A673 (cell line): Measurements from ENCODE around the gene ZNF566. TPM values are rescaled to one million over a fixed set of nuclear protein-coding genes. Genes with fewer than 3 reads are reported as not detected.

Experiments used
- BruUV-seq: library from RNA; stranded (reverse); fragments of 400-500 nt; replicated peaks from 2 replicates; lab custom pipeline; 2021; lab: Mats Ljungman, UMichigan
- CTCF ChIA-PET: fragments of 300-600 bp; sonication (Branson Sonifier 250); formaldehyde crosslinking; loops from one replicate; lab custom pipeline; 2022; ENCODE audit warnings: antibody characterized with exemption; lab: Charles Lee
- POLR2A ChIA-PET: fragments of 300-600 bp; sonication (Branson Sonifier 250); formaldehyde crosslinking; loops from one replicate; lab custom pipeline; 2022; ENCODE audit warnings: antibody characterized with exemption; ENCODE audit not compliant: low non-redundant PET; lab: Charles Lee
- DNase-seq: peaks from one replicate; pipeline ENCODE4 v3.0.0-alpha.2; 2015; ENCODE audit warnings: low spot score
- H3K27ac ChIP-seq: fragments of 200-600 bp; sonication (generic); 2 replicates; pipeline ENCODE4 v1.5.1; 2016; ENCODE audit warnings: mixed run types, low read depth, mild to moderate bottlenecking, mixed read lengths, antibody characterized with exemption, low read length; ENCODE audit not compliant: poor library complexity, severe bottlenecking
- H3K27me3 ChIP-seq: fragments of 200-600 bp; sonication (generic); replicated peaks from 2 replicates; pipeline ENCODE4 v1.6.1; 2017; ENCODE audit warnings: mixed run types, low read depth, mild to moderate bottlenecking, mixed read lengths, antibody characterized with exemption, low read length; ENCODE audit not compliant: insufficient read depth, poor library complexity
- H3K36me3 ChIP-seq: fragments of 200-600 bp; sonication (generic); 2 replicates; pipeline ENCODE4 v1.6.1; 2016; ENCODE audit warnings: mixed run types, mild to moderate bottlenecking, mixed read lengths, antibody characterized with exemption, low read length; ENCODE audit not compliant: insufficient read depth, poor library complexity, severe bottlenecking
- H3K4me1 ChIP-seq: fragments of 200-600 bp; sonication (generic); 2 replicates; pipeline ENCODE4 v1.6.1; 2017; ENCODE audit warnings: mixed run types, mild to moderate bottlenecking, mixed read lengths, antibody characterized with exemption, low read length; ENCODE audit not compliant: insufficient read depth, poor library complexity, severe bottlenecking
- H3K4me3 ChIP-seq: fragments of 200-600 bp; sonication (generic); 2 replicates; pipeline ENCODE4 v1.5.1; 2016; ENCODE audit warnings: low read depth, mixed run types, mild to moderate bottlenecking, mixed read lengths, low read length; ENCODE audit not compliant: poor library complexity, severe bottlenecking
- H3K9me3 ChIP-seq: fragments of 200-600 bp; sonication (generic); 2 replicates; pipeline ENCODE4 v1.6.1; 2016; ENCODE audit warnings: mixed run types, low read depth, mild to moderate bottlenecking, mixed read lengths, antibody characterized with exemption, low read length; ENCODE audit not compliant: poor library complexity, severe bottlenecking
- EZH2 ChIP-seq: fragments of 200-600 bp; sonication (generic); IDR thresholded peaks from 2 replicates; pipeline ENCODE4 v1.6.1; 2017; ENCODE audit warnings: borderline replicate concordance, low read depth, mild to moderate bottlenecking, mixed read lengths, antibody characterized with exemption, low read length; ENCODE audit not compliant: poor library complexity, severe bottlenecking
- intact Hi-C: fragments of 100-400 bp; cut with micrococcal nuclease; formaldehyde crosslinking; loops from one replicate; pipeline ENCODE4 v1.10.0; 2022; ENCODE audit not compliant: unreplicated experiment
- total RNA-seq: library from RNA; stranded (reverse); gene quantifications from 2 replicates; pipeline ENCODE4 v1.2.3, GENCODE V29; 2021
- TF ChIP-seq, protein P1 (sequence below): fragments of 300-800, 200-600 bp; sonication (generic); conservative IDR thresholded peaks from 2 replicates; pipeline ENCODE4 v1.5.1; 2017; ENCODE audit warnings: low read depth, mild to moderate bottlenecking, antibody characterized with exemption, low read length, moderate library complexity, mixed read lengths

ZNF566 gene
- total RNA-seq, 1 experiment from 2014 or later: 16.4 TPM

DNA sequence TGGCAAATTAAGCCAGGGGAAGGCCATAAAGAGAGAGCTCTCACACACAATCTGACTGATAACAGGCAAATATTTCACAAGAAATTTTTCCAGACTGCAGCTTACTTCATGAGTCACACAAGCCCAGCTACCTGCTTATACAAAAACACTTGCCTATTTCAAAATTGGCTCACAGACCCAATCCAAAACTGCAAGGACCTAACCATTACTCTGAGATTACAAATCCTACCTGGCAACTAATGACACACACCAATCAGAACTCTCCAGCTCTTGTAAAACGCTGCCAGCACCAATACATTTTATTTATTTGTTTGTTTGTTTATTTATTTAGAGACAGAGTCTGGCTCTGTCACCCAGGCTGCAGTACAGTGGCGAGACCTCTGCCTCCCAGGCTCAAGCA, 52.8 kb downstream of the ZNF566 start:
- Histone ChIP-seq H3K27ac (no peak overlapping the region), H3K9me3 (no peaks in the 10 kb centered on the region), H3K4me1 (no peaks in the 10 kb centered on the region), H3K27me3 (no peaks in the 10 kb centered on the region), H3K36me3 (no peaks in the 10 kb centered on the region), H3K4me3 (no peak overlapping the region)
- no peak for TF ChIP-seq EZH2
- TF ChIP-seq, protein P1, sequence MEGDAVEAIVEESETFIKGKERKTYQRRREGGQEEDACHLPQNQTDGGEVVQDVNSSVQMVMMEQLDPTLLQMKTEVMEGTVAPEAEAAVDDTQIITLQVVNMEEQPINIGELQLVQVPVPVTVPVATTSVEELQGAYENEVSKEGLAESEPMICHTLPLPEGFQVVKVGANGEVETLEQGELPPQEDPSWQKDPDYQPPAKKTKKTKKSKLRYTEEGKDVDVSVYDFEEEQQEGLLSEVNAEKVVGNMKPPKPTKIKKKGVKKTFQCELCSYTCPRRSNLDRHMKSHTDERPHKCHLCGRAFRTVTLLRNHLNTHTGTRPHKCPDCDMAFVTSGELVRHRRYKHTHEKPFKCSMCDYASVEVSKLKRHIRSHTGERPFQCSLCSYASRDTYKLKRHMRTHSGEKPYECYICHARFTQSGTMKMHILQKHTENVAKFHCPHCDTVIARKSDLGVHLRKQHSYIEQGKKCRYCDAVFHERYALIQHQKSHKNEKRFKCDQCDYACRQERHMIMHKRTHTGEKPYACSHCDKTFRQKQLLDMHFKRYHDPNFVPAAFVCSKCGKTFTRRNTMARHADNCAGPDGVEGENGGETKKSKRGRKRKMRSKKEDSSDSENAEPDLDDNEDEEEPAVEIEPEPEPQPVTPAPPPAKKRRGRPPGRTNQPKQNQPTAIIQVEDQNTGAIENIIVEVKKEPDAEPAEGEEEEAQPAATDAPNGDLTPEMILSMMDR: no peak
- ChIA-PET POLR2A (no interaction called here), CTCF (no interaction called here)
- intact Hi-C loops: no loop called here
- no peak for DNase-seq
- BruUV-seq: no TSS peak

DNA sequence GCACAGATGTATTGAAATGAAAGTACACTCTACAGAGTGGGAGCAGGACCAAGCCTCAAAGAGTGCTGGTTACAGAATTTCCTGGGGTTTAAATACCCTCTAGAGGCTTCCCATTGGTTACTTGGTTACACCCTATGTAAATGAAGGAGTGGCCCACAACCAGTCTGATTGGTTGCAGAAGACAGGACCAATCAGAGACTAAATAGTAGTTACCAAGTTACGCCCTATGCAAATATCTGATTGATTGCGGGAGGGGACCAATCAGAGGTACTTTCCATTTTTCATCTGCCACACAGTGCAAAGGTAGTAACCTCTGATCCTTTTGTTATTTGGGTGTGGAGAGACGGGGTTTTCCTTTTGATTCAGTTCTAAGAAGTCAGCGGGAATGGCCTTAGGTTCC, 65.4 kb downstream of the ZNF566 start:
- POLR2A ChIA-PET: no interaction called here
- CTCF ChIA-PET: no interaction called here
- no TSS peak for BruUV-seq

DNA sequence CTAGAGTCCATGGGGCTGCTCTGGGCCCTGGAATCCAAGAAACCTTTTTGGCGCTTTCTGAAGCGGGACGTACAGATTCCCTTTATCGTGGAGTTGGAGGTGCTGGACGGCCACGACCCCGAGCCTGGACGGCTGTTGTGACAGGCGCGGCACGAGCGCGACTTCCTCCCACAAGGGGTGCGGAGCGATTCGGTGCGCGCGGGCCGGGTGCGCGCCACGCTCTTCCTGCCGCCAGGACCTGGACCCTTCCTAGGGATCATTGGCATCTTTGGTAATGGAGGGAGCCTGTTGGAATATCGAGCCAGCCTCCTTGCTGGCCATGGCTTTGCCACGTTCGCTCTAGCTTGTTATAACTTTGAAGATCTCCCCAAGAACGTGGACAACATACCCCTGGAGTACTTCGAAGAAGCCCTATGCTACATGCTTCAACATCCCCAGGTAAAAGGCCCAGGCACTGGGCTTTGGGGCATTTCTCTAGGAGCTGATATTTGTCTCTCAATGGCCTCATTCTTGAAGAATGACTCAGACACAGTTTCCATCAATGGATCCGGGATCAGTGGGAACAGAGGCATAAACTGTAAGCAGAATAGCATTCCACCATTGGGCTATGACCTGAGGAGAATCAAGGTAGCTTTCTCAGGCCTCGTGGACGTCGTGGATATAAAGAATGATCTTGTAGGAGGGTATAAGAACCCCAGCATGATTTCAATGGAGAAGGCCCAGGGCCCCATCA, 67.4 kb downstream of the ZNF566 start:
- Histone ChIP-seq H3K36me3 (no peaks in the 10 kb centered on the region), H3K27me3 (peaks cover 16% of the 10 kb centered on the region), H3K4me1 (no peaks in the 10 kb centered on the region), H3K4me3 (peak overlapping the region; percentile 30), H3K9me3 (peaks cover 14% of the 10 kb centered on the region), H3K27ac (no peak overlapping the region)
- DNase-seq: no peak
- BruUV-seq: no TSS peak
- intact Hi-C loops: no loop called here
- TF ChIP-seq, protein P1: no peak
- peak; percentile 11 for TF ChIP-seq EZH2
- ChIA-PET POLR2A (no interaction called here), CTCF (no interaction called here)

More for the DNA sequence above, 65.4 kb downstream of the ZNF566 start:
- intact Hi-C loops: no loop called here
- H3K27ac ChIP-seq: no peak overlapping the region
- H3K36me3 ChIP-seq: no peaks in the 10 kb centered on the region
- peaks cover 16% of the 10 kb centered on the region for H3K27me3 ChIP-seq
- TF ChIP-seq EZH2: no peak
- TF ChIP-seq, protein P1: no peak
- no peak overlapping the region for H3K4me3 ChIP-seq
- no peak for DNase-seq
- H3K4me1 ChIP-seq: no peaks in the 10 kb centered on the region
- H3K9me3 ChIP-seq: peaks cover 8% of the 10 kb centered on the region
